ENCODE results near the gene DIPK1B.

Gene DIPK1B

GRCh38 chr9:136732444-136733178 lies 20.2 kb downstream of the DIPK1B start:
- Histone ChIP-seq H3K9me3 (ENCODE audit: control insufficient read depth, insufficient read depth, low read length) (no peaks in the 10 kb centered on the region), H3K4me1 (ENCODE audit: control insufficient read depth, low read length) (peaks cover 16% of the 10 kb centered on the region), H4K20me1 (ENCODE audit: control insufficient read depth, insufficient read depth, low read depth, low read length) (peaks cover 2% of the 10 kb centered on the region; the same call in 1 of the 2 replicates), H3K4me3 (ENCODE audit: low read length) (no peak overlapping the region), H3K27ac (ENCODE audit: low read depth, low read length) (no peak overlapping the region), H3K4me2 (ENCODE audit: low read length) (no peak overlapping the region), H3K27me3 (ENCODE audit: control insufficient read depth, low read length) (no peaks in the 10 kb centered on the region), H3K36me3 (ENCODE audit: control insufficient read depth, low read length) (peaks cover 10% of the 10 kb centered on the region), H3K79me2 (ENCODE audit: control insufficient read depth, low read length) (peaks cover 36% of the 10 kb centered on the region), H3K9me2 (replicated peaks; ENCODE audit: control insufficient read depth, low read length) (no peaks in the 10 kb centered on the region), H3F3A (ENCODE audit: control insufficient read depth, insufficient read depth) (peaks cover under 1% of the 10 kb centered on the region; the same call in 1 of the 2 replicates)
- TF ChIP-seq EZH2phosphoT487 (IDR thresholded peaks at IDR 0.05; ENCODE audit: borderline replicate concordance, low read length), result no peak
- TF ChIP-seq, protein P1, sequence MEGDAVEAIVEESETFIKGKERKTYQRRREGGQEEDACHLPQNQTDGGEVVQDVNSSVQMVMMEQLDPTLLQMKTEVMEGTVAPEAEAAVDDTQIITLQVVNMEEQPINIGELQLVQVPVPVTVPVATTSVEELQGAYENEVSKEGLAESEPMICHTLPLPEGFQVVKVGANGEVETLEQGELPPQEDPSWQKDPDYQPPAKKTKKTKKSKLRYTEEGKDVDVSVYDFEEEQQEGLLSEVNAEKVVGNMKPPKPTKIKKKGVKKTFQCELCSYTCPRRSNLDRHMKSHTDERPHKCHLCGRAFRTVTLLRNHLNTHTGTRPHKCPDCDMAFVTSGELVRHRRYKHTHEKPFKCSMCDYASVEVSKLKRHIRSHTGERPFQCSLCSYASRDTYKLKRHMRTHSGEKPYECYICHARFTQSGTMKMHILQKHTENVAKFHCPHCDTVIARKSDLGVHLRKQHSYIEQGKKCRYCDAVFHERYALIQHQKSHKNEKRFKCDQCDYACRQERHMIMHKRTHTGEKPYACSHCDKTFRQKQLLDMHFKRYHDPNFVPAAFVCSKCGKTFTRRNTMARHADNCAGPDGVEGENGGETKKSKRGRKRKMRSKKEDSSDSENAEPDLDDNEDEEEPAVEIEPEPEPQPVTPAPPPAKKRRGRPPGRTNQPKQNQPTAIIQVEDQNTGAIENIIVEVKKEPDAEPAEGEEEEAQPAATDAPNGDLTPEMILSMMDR (IDR thresholded peaks at IDR 0.05; ENCODE audit: low read depth, low read length, poor library complexity, severe bottlenecking), result no peak

- Histone ChIP-seq H3K4me1 (ENCODE audit: control insufficient read depth, low read length) (peaks cover 16% of the 10 kb centered on the region), H3K9me2 (replicated peaks; ENCODE audit: control insufficient read depth, low read length) (no peaks in the 10 kb centered on the region), H3K36me3 (ENCODE audit: control insufficient read depth, low read length) (peaks cover 7% of the 10 kb centered on the region), H3K27ac (ENCODE audit: low read depth, low read length) (no peak overlapping the region), H3K27me3 (ENCODE audit: control insufficient read depth, low read length) (no peaks in the 10 kb centered on the region), H3K4me2 (ENCODE audit: low read length) (no peak overlapping the region), H3K4me3 (ENCODE audit: low read length) (no peak overlapping the region), H3K9me3 (ENCODE audit: control insufficient read depth, insufficient read depth, low read length) (no peaks in the 10 kb centered on the region), H3K79me2 (ENCODE audit: control insufficient read depth, low read length) (peaks cover 27% of the 10 kb centered on the region), H3F3A (ENCODE audit: control insufficient read depth, insufficient read depth) (no peaks in the 10 kb centered on the region; the same call in 1 of the 2 replicates), H4K20me1 (ENCODE audit: control insufficient read depth, insufficient read depth, low read depth, low read length) (no peaks in the 10 kb centered on the region)
- TF ChIP-seq EZH2phosphoT487 (IDR thresholded peaks at IDR 0.05; ENCODE audit: borderline replicate concordance, low read length), result no peak
- TF ChIP-seq, protein P1 (IDR thresholded peaks at IDR 0.05; ENCODE audit: low read depth, low read length, poor library complexity, severe bottlenecking), result no peak
Observed at GRCh38 chr9:136733611-136734010, 21.2 kb downstream of the DIPK1B start.

DNA sequence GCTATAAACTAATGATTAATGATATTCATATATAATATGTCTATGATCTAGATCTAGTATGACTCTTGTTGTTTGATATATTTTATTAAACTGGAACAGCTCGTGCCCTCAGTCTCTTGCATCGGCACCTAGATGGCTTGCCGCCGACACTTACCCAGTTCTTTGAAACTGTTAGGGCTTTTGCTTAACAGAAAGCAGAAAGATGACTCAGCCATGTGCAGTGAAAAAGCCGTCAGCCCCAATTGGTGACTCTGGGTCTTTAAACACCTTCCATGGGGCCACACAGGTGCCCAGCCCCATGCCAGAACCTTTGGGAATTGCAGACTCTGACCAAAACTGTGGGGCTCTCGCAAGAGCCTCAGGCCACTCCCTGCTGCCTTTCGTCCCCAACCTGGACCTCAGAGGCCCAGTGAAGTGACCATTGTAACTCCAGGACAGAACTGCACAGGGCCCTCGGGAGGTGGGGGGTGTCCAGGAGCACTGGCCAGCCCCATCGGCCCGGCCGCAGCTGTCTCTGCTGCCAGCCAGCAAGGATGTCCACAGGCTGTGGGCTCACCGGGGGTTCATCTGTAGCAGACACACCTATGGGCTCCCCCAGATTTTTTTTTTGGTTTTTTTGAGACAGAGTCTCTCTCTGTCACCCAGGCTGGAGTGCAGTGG lies 22.6 kb downstream of the DIPK1B start:
- Histone ChIP-seq H3K9me2 (replicated peaks; ENCODE audit: control insufficient read depth, low read length) (no peaks in the 10 kb centered on the region), H3K27ac (ENCODE audit: low read depth, low read length) (no peak overlapping the region), H3K27me3 (ENCODE audit: control insufficient read depth, low read length) (peaks cover 2% of the 10 kb centered on the region; the same call in 1 of the 2 replicates), H3K36me3 (ENCODE audit: control insufficient read depth, low read length) (peaks cover 7% of the 10 kb centered on the region), H3F3A (ENCODE audit: control insufficient read depth, insufficient read depth) (no peaks in the 10 kb centered on the region), H3K4me2 (ENCODE audit: low read length) (no peak overlapping the region), H3K4me1 (ENCODE audit: control insufficient read depth, low read length) (peaks cover 4% of the 10 kb centered on the region), H3K4me3 (ENCODE audit: low read length) (no peak overlapping the region), H3K79me2 (ENCODE audit: control insufficient read depth, low read length) (peaks cover 14% of the 10 kb centered on the region), H4K20me1 (ENCODE audit: control insufficient read depth, insufficient read depth, low read depth, low read length) (no peaks in the 10 kb centered on the region), H3K9me3 (ENCODE audit: control insufficient read depth, insufficient read depth, low read length) (no peaks in the 10 kb centered on the region)
- TF ChIP-seq EZH2phosphoT487 (IDR thresholded peaks at IDR 0.05; ENCODE audit: borderline replicate concordance, low read length), result no peak
- TF ChIP-seq, protein P1 (IDR thresholded peaks at IDR 0.05; ENCODE audit: low read depth, low read length, poor library complexity, severe bottlenecking), result no peak
